SIG-M5 (cell line): ENCODE results near the gene SLC12A9.
"Not testable (repeated sequence)": the region's sequence is repeated elsewhere in the genome, so short reads cannot be mapped to it uniquely, and the experiment has no call there.

ENCODE experiments used
- DNase-seq: peaks from one replicate; lab custom pipeline; 2025; lab: John Stamatoyannopoulos, UW

SLC12A9 gene, protein sequence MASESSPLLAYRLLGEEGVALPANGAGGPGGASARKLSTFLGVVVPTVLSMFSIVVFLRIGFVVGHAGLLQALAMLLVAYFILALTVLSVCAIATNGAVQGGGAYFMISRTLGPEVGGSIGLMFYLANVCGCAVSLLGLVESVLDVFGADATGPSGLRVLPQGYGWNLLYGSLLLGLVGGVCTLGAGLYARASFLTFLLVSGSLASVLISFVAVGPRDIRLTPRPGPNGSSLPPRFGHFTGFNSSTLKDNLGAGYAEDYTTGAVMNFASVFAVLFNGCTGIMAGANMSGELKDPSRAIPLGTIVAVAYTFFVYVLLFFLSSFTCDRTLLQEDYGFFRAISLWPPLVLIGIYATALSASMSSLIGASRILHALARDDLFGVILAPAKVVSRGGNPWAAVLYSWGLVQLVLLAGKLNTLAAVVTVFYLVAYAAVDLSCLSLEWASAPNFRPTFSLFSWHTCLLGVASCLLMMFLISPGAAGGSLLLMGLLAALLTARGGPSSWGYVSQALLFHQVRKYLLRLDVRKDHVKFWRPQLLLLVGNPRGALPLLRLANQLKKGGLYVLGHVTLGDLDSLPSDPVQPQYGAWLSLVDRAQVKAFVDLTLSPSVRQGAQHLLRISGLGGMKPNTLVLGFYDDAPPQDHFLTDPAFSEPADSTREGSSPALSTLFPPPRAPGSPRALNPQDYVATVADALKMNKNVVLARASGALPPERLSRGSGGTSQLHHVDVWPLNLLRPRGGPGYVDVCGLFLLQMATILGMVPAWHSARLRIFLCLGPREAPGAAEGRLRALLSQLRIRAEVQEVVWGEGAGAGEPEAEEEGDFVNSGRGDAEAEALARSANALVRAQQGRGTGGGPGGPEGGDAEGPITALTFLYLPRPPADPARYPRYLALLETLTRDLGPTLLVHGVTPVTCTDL

GRCh38 chr7:100852048-100852872 lies at the start of gene SLC12A9:
Gene SLC12A9 (plus strand): TSS chr7:100852713. CDS start chr7:100854198, 1,485 bp downstream.
- DNase-seq = peak; percentile 33

DNA sequence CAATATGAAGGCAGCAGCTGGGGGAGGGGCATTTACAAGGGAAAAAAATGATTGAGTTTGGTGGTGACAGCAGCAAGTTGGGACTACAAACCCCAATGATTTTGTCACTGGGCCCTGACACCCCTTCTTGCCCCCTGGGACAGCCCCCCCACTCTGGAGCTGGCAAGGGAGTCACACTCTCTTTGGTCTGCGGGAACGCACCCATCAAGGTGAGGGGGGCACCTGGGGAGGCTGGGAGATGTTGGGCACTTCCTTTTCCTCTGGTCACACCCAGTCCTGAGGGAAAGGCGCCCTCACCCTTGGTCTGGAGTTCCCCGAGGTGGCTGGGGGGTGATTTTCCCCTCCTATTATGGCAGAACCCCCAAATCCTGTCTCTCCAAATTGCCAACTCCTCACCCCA lies 49.6 kb upstream of the SLC12A9 start:
- no peak for DNase-seq

DNA sequence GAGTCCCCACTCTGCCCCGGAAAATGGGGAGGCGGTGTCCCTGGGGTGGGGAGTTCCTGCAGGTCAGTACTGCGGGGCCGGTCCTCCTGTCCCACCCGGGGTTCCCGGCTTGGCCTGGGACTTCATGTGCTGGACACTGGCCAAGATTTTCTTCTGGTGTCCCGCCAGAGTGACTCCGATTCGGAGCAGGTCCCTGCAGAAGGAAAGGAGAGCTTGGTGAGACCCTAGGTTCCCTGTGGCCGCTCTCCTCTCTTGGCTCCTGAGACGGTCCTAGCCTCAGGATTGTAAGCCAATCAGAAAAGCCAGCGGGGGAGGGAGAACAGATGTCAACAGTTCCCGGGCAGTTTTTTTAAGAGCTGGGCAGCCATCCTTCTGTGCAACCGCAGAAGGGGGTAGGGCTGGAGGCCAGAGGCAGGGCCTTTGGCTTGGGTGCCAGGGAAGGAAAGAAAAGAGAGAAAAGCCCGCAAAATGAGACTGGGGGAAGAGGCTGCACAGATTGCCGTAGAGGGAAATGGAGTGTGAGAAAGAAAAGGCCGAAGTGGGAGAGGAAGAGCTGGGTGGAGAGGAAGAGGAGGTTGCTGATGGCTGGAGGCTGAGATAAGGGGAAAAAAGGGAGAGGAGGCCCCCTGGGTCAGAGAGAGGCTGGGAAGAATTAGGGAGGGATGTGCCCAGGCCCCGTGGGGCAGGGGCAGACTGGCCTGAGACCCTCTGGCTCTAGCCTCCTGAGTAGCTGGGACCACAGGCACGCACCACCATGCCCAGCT lies 48.9 kb upstream of the SLC12A9 start:
- DNase-seq = peak; percentile 75

GRCh38 chr7:100804681-100805431 lies 47.7 kb upstream of the SLC12A9 start:
- no peak for DNase-seq

DNA sequence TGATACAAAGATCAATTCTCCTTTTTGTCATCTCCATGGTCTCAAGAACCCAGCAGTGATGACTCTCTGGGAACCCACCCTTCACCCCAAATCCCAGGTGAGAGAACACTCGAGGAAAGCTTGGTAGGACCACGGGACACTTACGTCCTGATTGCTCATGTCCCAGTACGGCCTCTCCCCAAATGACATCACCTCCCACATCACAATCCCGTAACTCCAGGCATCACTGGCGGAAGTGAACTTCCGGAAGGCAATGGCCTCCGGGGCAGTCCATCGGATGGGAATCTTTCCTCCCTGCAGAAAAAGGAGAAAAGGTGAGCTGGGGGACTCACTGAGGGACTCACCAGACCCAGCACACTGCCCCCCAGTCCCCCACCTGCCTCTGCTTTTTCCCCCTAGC lies 46.2 kb upstream of the SLC12A9 start:
- no peak for DNase-seq

GRCh38 chr7:100806883-100807282 lies 45.6 kb upstream of the SLC12A9 start:
- not testable (repeated sequence) for DNase-seq

- no peak for DNase-seq
These were observed 44.1 kb upstream of the SLC12A9 start for GRCh38 chr7:100808354-100808875.

- DNase-seq = no peak
These were observed 41.0 kb upstream of the SLC12A9 start for GRCh38 chr7:100811480-100811879.

GRCh38 chr7:100812729-100813128 lies 39.8 kb upstream of the SLC12A9 start:
- no peak for DNase-seq

GRCh38 chr7:100816515-100816914 lies 36.0 kb upstream of the SLC12A9 start:
- not testable (repeated sequence) for DNase-seq

DNA sequence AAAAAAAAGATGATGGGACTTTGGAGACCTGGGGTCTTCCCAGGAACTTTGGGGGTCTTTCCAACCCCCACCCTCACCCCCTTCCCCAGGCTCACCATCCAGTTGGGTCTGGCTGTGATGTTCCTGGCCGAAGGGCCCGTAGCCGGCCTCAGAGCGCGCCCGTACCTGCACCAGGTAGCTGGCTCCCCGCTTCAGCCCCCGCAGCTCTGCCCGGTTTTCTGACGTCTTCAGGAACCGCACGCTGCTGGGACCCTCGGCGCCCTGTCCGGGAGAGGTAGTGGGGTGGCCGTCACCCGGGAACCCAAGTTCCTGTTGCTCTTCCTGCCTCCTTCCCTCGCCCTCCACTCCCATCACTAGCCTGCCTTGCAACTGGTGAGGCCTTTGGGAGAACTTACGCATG lies 35.4 kb upstream of the SLC12A9 start:
- DNase-seq = no peak

- no peak for DNase-seq
These were observed 34.1 kb upstream of the SLC12A9 start for GRCh38 chr7:100818366-100818765.

DNA sequence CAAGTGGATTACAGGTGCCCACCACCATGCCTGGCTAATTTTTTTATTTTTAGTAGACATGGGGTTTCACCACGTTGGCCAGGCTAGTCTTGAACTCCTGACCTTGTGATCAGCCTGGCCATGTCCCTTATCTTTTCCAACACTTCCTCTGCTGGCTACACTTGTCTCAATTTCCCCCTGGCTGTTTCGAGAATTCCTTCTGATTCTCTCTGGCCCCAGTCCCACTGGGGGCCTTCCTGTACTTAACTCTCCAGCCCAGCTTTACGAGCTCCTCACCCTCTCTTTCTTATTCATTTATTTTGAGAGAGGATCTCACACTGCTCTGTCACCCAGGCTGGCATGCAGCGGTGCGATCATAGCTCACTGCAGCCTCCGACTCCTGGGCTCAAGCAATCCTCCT lies 33.7 kb upstream of the SLC12A9 start:
- no peak for DNase-seq

DNA sequence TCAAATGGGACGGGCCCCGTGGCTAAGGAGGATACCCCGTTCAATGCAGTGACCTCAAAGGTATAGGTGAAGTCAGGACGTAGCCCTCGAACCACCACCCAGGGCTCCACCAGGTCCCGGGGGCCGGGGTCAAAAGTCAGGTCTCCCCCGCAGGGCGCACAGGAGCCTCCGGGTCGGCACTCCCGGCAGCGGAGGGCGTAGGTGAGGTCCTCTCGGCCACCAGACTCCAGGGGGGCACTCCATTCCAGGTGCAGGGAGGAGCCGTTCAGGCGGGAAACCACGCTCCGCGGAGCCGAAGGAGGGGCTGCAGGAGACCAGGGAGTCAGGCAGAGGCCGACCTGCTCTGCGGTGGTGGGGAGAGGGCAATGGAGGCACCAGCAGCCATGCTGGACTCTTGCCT lies 32.9 kb upstream of the SLC12A9 start:
- no peak for DNase-seq

- no peak for DNase-seq
These were observed 30.0 kb upstream of the SLC12A9 start for GRCh38 chr7:100822236-100823139.

GRCh38 chr7:100823140-100823525 lies 29.4 kb upstream of the SLC12A9 start:
- DNase-seq = no peak

GRCh38 chr7:100823534-100823933 lies 29.0 kb upstream of the SLC12A9 start:
- DNase-seq = no peak

- no peak for DNase-seq
These were observed 27.9 kb upstream of the SLC12A9 start for GRCh38 chr7:100824499-100825214.
